Muscle of leg (tissue), 11 donors: ENCODE results near the gene RHOC. TPM values are rescaled to one million over a fixed set of nuclear protein-coding genes. Genes with fewer than 3 reads are reported as not detected.

Experiments
- DNase-seq: peaks from one replicate; pipeline ENCODE4 v3.0.0; 2013
- H3K27ac ChIP-seq: one replicate; pipeline ENCODE4 v1.5.1; 2013; ENCODE audit warnings: mild to moderate bottlenecking, low read length, control low read depth
- H3K27me3 ChIP-seq: one replicate; pipeline ENCODE4 v1.6.1; 2013; ENCODE audit warnings: low read length; ENCODE audit not compliant: control insufficient read depth, insufficient read depth
- H3K36me3 ChIP-seq: one replicate; pipeline ENCODE4 v1.6.1; 2013; ENCODE audit warnings: low read length; ENCODE audit not compliant: control insufficient read depth, insufficient read depth
- H3K4me1 ChIP-seq: one replicate; pipeline ENCODE4 v1.6.1; 2013; ENCODE audit warnings: low read length; ENCODE audit not compliant: control insufficient read depth, insufficient read depth
- H3K4me3 ChIP-seq: one replicate; pipeline ENCODE4 v1.5.1; 2013; ENCODE audit warnings: low read length, control low read depth
- H3K9me3 ChIP-seq: replicated peaks from 2 replicates; pipeline ENCODE4 v1.6.1; 2013; ENCODE audit warnings: low read depth, low read length; ENCODE audit not compliant: control insufficient read depth
- WGBS: methylation state at CpG from one replicate; pipeline ENCODE4 v1.1.5; 2013; ENCODE audit warnings: missing lambda C conversion rate; ENCODE audit not compliant: insufficient coverage; 5-methylcytosine and 5-hydroxymethylcytosine counted together
- polyA plus RNA-seq, 8 donors: library from polyadenylated mRNA; unstranded; fragments of 120-200 nt; gene quantifications; one replicate each; pipeline versions ENCODE4 v1.2.1 to v1.2.3, GENCODE V29; 2013; ENCODE audit warnings: inconsistent platforms in 1 of 8, low replicate concordance in 1 of 8; ENCODE audit not compliant: insufficient read length in 8 of 8, insufficient read depth in 1 of 8
- total RNA-seq: library from RNA; stranded (reverse); fragments of 120-200 nt; gene quantifications from one replicate; pipeline ENCODE4 v1.2.4, GENCODE V29; 2013

The RHOC gene
- total and polyA plus RNA-seq, 9 donors = 252 to 338 (median 298) TPM

DNA sequence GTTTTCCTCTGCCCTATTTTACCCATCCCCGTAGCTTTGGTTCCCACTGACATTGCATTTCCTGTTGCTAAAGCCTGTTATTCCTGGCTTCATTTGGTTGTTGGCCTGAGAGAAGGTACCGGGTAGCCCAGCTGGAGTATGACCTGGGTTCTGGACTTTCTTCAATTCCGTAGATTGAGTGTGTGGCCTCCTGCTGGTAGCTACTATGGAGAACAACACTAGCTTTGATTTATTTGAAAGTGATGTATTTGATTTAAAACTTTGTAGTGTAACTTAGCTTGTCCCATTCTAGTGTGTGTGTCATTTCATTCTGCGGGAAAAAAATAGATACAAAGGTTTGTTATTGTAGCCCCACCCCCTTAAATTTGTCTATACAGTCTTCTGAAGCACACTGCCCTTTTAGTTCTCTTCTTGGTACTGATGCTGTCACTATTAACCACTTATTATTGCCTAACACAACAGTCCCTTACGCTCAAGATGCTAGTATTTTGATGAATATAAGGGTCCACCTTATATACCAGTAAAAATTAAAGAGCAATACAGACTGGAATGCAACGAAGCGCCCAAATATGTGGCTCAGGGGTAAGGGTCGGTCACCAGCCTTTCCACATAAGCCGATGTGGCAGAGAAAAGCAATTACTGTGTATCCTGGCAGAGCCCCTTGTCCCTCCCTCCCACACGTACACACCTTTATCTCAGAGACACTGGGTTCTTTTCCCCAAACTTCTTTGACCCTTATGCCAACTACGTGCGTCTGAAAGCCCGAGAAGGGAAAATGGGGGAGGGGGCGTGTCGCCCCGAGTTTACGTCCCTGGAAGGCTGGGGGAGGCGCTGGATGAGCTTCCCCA is 33.1 kb downstream of the RHOC start:
- Histone ChIP-seq H3K27ac (peak overlapping the region; percentile 95), H3K36me3 (peaks cover 16% of the 10 kb centered on the region), H3K4me3 (peak overlapping the region; percentile 77), H3K4me1 (peaks cover 14% of the 10 kb centered on the region), H3K27me3 (no peaks in the 10 kb centered on the region), H3K9me3 (no peaks in the 10 kb centered on the region)
- peak; percentile 78 for DNase-seq
- 0% methylated on average over 11 of the region's 18 CpGs for WGBS

DNA sequence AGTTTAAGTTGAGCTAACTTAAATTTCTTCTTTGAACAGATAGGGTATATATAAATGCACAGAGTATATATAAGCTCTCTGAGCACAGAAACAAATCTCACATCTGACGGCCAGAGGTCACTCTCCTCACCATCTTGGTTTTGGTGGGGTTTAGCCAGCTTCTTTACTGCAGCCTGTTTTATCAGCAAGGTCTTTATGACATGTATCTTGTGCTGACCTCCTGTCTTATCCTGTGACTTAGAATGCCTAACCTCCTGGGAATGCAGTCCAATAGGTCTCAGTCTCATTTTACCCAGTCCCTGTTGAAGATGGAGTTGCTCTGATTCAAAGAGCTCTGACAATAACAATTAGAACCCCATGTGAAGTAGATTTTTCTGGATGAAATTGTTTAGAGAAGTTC is 34.1 kb downstream of the RHOC start:
- Histone ChIP-seq H3K9me3 (no peaks in the 10 kb centered on the region), H3K36me3 (peaks cover 19% of the 10 kb centered on the region), H3K27ac (peak overlapping the region; percentile 25), H3K27me3 (no peaks in the 10 kb centered on the region), H3K4me1 (peaks cover 14% of the 10 kb centered on the region), H3K4me3 (no peak overlapping the region)
- WGBS = no CpG with 5 or more reads among the region's 1 CpG
- DNase-seq = no peak

GRCh38 chr1:112672009-112672408 is 34.9 kb downstream of the RHOC start:
- no CpG with 5 or more reads among the region's 2 CpGs for WGBS
- Histone ChIP-seq H3K36me3 (peaks cover 19% of the 10 kb centered on the region), H3K27me3 (no peaks in the 10 kb centered on the region), H3K4me3 (no peak overlapping the region), H3K9me3 (no peaks in the 10 kb centered on the region), H3K4me1 (peaks cover 14% of the 10 kb centered on the region), H3K27ac (no peak overlapping the region)
- no peak for DNase-seq

DNA sequence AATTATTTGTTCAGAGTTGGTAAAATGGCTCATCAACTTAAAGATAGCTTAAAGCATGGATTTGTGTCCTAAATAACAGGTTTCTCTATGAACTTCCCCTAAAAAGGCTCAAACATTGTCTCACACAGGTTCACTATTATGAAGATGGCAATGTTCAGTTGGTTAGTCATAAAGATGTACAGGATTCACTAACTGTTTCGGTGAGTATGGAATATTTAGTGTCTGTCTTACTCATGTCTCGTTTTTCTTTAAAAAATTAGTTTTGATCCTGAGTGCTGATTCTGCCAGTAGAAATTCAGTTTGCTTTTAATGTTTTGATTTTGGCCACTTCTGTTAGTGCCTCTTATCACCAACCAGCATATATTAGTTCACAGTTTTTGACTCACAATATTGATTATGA is 40.0 kb downstream of the RHOC start:
- Histone ChIP-seq H3K27me3 (no peaks in the 10 kb centered on the region), H3K36me3 (peaks cover 36% of the 10 kb centered on the region), H3K4me3 (no peak overlapping the region), H3K9me3 (no peaks in the 10 kb centered on the region), H3K4me1 (no peaks in the 10 kb centered on the region), H3K27ac (no peak overlapping the region)
- DNase-seq = no peak
- WGBS = no CpG with 5 or more reads among the region's 2 CpGs

DNA sequence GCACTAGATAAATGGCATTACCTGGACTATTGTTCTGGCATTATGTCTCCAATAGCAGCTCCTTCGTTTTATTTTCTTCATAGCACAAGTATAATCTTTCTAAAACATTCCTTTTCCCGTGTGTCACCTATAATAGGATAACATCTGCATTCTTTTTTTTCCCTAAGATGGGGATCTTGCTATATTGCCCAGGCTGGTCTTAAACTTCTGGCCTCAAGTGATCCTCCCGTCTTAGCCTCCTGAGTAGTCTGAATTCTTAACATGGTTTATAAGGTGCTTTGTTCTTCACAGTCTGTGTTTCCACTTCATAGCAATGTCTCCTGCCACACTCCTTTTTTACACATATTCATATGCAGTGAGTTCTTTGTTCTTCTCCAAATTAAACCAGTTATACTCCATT is 41.1 kb downstream of the RHOC start:
- H3K27ac ChIP-seq = no peak overlapping the region
- H3K27me3 ChIP-seq = no peaks in the 10 kb centered on the region
- H3K4me1 ChIP-seq = no peaks in the 10 kb centered on the region
- DNase-seq = no peak
- no peak overlapping the region for H3K4me3 ChIP-seq
- 100% methylated on average over 1 of the region's 3 CpGs for WGBS
- H3K36me3 ChIP-seq = peaks cover 39% of the 10 kb centered on the region
- H3K9me3 ChIP-seq = no peaks in the 10 kb centered on the region

GRCh38 chr1:112651205-112651604 is 55.7 kb downstream of the RHOC start:
- no peak overlapping the region for H3K27ac ChIP-seq
- peaks cover 23% of the 10 kb centered on the region for H3K36me3 ChIP-seq
- WGBS = no CpG with 5 or more reads among the region's 1 CpG
- no peaks in the 10 kb centered on the region for H3K27me3 ChIP-seq
- H3K9me3 ChIP-seq = no peaks in the 10 kb centered on the region
- no peak overlapping the region for H3K4me3 ChIP-seq
- H3K4me1 ChIP-seq = no peaks in the 10 kb centered on the region
- no peak for DNase-seq

Other genes with a start within 250 kb of the RHOC start
- gene WNT2B, start 198.2 kb downstream of the RHOC start, total RNA-seq = 7.8 TPM
- gene WNT2B, start 198.2 kb downstream of the RHOC start, polyA plus RNA-seq = 1 to 10 TPM; 2.6 to 6.4 (median 3.9) TPM
- 18.5 TPM for gene ST7L, start 88.0 kb downstream of the RHOC start, total RNA-seq
- 10 to 100 TPM; 14.6 to 20.8 (median 16.5) TPM for gene ST7L, start 88.0 kb downstream of the RHOC start, polyA plus RNA-seq
- gene CAPZA1, start 87.3 kb downstream of the RHOC start, total RNA-seq = 86.2 TPM
- gene CAPZA1, start 87.3 kb downstream of the RHOC start, polyA plus RNA-seq = 100 to 1,000 TPM in 1 of 8 donors, 10 to 100 TPM in 7; 66.6 to 101 (median 81.7) TPM
- gene MOV10, start 32.5 kb downstream of the RHOC start, total RNA-seq = 35.6 TPM
- gene MOV10, start 32.5 kb downstream of the RHOC start, polyA plus RNA-seq = 10 to 100 TPM; 41.8 to 70.1 (median 53.5) TPM
- gene PPM1J, start 8.2 kb upstream of the RHOC start, total RNA-seq = 2.1 TPM
- 1 to 10 TPM; 1.0 to 3.9 (median 3.1) TPM for gene PPM1J, start 8.2 kb upstream of the RHOC start, polyA plus RNA-seq
- gene SLC16A1, start 249.1 kb upstream of the RHOC start, total RNA-seq = 48.9 TPM
- 10 to 100 TPM; 31.6 to 52.3 (median 40.2) TPM for gene SLC16A1, start 249.1 kb upstream of the RHOC start, polyA plus RNA-seq